Measurements from ENCODE around the gene TAS2R20.

DNA sequence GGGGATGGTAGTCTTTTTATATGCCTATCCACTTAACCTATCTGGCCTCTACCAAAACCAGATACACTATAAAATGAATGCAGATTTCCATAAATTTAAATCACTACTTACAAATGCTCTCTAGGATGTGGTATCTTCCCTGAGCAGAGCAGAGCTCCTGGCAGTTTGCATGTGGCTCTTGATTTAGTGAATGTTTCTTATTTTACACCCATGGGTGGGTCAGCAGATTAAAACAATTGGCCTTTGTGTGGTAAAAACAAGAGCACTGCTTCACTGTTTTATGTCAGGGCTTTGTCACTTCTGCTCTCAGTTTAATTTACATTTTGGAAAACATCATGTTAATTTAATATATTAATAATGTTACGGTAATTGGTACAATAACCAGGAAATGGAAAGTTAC, 18.8 kb upstream of the TAS2R20 start:
- TF ChIP-seq, protein P1, sequence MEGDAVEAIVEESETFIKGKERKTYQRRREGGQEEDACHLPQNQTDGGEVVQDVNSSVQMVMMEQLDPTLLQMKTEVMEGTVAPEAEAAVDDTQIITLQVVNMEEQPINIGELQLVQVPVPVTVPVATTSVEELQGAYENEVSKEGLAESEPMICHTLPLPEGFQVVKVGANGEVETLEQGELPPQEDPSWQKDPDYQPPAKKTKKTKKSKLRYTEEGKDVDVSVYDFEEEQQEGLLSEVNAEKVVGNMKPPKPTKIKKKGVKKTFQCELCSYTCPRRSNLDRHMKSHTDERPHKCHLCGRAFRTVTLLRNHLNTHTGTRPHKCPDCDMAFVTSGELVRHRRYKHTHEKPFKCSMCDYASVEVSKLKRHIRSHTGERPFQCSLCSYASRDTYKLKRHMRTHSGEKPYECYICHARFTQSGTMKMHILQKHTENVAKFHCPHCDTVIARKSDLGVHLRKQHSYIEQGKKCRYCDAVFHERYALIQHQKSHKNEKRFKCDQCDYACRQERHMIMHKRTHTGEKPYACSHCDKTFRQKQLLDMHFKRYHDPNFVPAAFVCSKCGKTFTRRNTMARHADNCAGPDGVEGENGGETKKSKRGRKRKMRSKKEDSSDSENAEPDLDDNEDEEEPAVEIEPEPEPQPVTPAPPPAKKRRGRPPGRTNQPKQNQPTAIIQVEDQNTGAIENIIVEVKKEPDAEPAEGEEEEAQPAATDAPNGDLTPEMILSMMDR (conservative IDR thresholded peaks at IDR 0.05; ENCODE audit: low read depth, low read length): no peak
- no peak for TF ChIP-seq EZH2 (IDR thresholded peaks at IDR 0.05; ENCODE audit: borderline replicate concordance, low read depth, low read length, poor library complexity, severe bottlenecking)
